Fibroblast of skin of right quadriceps (primary cell): ENCODE results near the gene CMAS.
"Not testable (repeated sequence)": the region's sequence is repeated elsewhere in the genome, so short reads cannot be mapped to it uniquely, and the experiment has no call there.

Source experiments
- DNase-seq: peaks from one replicate; pipeline ENCODE4 v3.0.0-alpha.2; 2013

CMAS gene

DNA sequence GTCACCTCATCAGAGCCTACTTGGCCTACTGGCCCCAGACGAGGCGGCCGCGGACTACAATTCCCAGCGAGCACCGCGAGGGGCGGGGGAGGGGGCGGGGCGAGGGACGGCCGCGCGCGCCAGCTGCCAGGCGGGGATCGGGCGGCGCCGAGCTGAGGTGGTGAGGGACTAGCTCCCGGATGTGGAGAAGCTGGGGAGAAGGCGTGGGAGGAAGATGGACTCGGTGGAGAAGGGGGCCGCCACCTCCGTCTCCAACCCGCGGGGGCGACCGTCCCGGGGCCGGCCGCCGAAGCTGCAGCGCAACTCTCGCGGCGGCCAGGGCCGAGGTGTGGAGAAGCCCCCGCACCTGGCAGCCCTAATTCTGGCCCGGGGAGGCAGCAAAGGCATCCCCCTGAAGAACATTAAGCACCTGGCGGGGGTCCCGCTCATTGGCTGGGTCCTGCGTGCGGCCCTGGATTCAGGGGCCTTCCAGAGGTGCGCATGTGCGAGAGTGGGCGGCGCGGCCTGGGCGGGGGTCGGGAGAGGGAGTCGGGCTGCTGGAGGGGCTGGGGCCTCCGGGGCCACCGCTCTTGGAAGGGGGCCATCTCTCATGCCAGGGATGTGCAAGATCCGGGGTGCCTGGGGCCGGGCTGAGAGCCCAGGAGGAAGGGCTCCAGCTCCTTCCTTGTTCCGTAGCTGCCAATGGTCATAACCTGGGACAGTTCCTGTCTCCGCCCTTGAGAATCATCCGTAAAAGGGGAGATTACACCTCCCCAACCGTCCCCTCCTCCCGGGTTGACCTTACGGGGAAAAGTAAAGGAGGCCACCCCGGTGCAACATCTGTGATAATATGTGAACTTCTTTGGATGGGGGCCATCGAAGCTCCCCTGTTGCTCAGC, at the start of gene CMAS:
Gene CMAS, plus strand, starts transcription at position 129 of the 878 bp plus-strand sequence. Its CDS starts 86 bp downstream, at position 215.
- DNase-seq, result peak; percentile 71

DNA sequence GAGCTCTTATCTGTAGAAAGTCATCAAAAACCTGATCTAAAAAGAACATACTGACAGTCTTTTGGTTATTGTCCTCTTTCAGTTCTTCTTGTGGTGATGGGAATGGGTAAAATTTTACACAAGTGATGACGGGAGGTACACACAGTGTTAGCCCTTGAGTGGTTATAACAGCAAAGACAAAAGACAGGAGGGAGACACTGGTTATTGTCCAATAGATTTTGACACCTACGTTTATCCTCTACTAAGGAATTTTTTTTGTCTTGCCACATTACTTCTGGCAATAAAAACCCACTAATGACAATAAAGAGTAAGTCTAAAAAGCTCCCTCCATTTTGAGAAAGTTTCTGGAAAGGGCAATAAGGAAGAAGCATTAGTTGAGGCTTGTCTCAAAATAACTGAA, 47.7 kb upstream of the CMAS start:
- DNase-seq, result no peak

DNA sequence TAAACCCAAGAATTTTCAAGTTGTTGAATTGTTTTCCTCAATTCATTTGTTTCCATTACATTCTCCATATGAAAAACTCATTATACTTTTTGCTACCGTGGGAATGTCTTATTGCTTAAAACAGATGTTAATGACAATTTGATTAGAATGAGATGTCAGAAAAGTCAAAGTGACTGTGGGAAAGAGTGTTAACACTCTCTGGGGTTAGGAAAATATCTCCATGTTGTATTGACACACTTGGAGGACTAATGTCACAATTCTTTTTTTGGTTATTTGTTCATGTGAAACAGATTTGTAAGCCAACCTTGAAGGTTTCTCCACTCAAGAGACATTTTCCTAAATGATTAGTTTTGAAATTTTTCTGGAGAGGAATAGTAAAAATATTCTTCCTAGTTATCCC, 47.2 kb upstream of the CMAS start:
- DNase-seq, result no peak

DNA sequence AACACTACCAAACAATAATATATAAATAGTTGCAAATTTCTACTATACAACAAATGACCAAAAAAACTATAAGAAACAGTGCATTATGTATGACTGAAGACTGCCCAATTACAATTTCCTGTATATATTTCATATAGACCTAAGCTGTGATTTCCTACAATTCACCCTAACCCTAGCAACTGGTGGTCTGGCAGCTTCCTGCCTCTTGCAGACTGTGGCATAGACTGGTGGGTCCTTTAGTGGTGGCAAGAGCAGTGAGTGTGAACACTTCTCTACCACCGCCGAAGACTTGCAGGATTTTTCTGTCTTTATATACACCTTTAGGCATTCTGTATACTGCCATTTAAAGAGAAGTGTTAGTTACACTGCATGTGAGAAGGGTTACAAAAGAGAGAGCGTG, 43.6 kb upstream of the CMAS start:
- no peak for DNase-seq

DNA sequence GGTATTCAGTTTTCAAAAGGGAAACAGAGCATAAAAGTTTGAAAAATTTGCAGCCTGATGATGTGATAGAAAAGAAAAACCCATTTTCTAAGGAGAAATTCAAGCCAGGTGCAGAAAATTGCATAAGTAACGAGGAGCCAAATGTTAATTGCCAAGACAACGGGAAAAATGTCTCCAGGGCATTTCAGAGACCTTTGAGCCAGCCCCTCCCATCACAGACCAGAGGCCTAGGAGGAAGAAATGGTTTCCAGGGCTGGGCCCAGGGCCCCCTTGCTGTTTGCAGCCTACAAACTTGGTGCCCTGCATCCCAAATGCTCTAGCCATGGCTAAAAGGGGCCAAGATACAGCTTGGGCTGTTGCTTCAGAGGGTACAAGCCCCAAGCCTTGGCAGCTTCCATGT, 38.2 kb upstream of the CMAS start:
- DNase-seq, result not testable (repeated sequence)

DNA sequence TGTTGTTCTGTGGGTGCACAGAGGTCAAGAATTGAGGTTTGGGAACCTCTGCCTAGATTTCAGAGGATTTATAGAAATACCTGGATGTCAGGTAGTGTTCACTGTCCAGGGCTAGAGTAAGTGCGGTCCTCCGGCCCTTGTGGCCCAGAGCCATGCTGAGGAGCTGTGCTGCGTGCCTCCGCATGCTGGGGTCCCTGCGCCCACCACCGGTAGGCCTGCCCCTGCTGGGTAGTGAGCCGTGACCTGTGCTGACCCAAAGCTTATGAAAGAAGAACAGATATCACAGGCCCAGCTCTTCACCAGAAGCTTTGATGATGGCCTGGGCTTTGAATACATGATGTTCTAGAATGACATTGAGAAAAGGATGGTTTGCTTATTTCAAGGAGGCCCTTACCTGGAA, 37.8 kb upstream of the CMAS start:
- no peak for DNase-seq

DNA sequence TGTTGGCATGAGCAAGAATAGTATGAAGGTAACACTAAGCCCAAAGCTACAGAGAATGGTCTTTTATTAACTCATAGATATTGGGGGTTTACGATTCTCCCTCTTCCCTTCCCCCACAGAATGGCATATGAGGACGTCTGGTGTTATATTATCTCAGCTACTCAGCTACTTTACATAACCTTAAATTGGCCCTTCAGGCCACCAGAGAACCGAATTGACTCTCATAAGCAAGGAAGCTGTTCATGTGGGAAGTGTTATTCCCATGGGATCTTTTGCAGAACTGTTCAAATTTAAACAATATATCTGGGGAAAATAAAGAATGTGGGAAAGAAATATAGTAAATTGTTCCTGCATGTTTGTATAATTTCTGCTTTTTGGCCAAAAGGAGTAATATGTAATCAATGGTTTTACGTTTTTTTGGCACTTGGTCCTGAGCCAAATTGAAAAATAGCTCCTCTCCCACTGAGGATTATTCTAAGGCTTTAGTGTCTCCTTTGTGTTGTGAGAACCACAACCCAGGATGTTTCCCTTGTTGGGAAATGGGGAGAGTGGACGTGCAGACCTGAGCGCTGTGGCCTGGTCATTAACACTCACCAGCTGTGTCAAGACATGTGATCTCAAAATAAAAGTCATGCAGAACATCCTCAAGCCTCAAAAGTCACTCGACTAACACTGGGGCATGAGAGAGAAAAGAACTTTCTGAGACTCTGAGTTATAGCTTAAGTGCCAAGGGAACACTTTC, 31.8 kb upstream of the CMAS start:
- DNase-seq, result no peak

DNA sequence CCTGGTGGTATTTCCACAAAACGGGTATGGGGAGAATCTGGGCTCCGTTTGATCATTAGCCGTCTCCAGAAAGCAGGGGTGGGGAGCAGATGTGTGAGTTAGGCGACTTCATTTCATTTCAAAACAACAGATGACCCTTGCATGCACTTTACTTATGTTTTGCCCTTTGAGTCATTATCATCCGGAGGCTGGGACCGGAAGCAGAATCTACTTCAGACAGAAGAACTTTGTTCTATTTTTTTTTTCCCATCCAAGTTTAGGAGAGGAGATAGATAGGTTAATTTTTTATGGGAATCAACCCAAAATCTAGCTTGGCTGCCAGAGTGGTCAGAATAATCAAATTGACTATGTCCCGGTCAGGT, 31.3 kb upstream of the CMAS start:
- no peak for DNase-seq

DNA sequence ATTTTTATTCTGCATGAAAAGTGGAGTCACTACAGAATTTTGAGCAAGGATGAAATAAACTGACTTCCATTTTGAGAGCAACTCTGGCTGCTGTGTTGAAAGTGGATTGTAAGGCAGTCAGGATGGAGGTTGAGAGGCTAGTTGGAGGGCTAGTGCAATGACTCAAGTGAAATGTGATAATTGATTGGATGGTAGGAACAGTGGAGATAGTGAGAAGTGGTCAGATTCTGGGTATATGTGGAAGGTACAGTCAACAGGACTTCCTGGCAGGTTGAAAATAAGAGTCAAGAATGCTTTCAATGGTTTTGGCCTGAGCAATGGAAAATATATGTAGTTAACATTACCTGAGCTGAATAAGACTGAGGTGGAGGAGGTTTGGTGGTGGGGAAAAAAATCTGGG, 29.0 kb upstream of the CMAS start:
- DNase-seq, result no peak

DNA sequence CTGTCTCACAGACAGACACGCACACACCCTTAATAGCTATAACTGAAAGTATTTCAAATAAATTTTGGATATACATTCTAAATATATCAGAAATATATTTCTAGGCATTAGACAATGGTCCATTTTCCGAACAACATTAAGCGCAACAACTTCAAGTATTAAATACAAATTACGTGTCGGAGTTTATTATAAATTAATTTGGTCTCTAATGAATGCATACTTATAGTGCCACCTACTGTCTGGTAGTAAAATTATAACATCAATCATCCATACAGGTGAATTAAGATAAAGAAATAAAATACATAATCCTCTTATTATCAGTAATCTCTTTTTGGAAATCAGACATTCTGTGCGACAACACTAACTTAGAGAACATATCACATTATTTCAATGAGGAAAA, 27.2 kb upstream of the CMAS start:
- DNase-seq, result peak; percentile 2

DNA sequence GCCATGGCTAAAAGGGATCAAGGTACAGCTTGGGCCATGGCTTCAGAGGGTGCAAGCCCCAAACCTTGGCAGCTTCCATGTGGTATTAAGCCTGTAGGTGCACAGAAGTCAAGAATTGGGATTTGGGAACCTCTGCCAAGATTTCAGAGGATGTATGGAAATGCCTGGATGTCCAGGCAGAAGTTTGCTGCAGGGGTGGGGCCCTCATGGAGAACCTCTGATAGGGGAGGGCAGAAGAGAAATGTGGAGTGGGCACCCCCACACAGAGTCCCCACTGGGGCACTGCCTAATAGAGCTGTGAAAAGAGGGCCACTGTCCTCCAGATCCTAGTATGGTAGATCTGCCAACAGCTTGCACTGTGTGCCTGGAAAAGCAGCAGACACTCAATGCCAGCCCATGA, 22.5 kb upstream of the CMAS start:
- DNase-seq, result not testable (repeated sequence)

DNA sequence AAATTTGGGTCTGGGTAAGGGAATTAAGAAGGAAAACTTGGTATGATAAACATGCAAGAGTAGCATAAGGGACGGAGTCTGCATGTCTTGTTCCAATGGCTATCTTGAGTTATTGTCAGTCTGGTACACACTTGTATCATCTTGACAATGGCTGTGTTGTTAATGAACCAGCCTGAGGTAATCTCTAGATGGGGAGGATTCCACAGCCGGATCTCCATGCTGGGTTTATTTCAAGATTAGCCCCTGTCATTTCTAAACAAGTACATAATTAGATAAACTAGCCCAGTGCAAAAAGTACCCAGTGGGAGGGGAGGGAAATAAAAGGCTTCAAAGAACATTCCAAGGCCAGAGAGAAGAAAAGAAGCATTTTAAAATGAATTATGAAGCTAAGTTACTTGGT, 16.5 kb upstream of the CMAS start:
- DNase-seq, result no peak

DNA sequence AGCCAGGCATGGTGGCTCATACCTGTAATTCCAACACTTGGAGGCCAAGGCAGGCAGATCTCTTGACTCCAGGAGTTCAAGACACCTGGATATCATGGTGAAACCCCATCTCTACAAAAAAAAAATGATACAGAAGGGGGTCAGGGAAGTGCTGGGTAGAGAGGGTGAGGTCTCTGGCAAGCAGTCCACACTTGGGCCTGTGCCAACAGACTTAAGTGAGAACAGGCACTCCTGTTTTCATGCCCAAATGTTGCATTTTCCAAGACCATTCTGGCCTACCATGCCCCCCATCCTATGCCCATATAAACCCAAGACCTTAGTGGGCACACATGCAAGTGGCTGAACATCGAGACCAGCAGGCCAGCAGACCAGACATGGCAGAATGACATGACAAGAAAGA, 16.0 kb upstream of the CMAS start:
- DNase-seq, result no peak

DNA sequence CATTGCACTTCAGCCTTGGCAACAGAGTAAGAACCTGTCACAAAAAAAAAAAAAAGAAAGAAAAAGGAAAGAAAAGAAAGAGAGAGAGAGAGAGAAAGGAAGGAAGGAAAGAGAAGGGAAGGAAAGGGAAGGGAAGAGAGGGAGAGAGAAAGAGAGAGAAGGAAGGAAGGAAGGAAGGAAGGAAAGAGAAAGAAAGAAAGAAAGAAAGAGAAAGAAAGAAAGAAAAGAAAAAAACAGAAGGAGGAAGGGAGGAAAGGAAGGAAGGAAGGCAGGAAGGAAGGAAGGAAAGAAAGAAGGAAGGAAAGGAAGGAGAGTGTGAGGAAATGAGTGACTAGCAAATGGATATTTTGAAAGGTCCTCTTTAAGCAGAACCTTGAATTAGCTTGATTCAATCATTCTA, 13.3 kb upstream of the CMAS start:
- no peak for DNase-seq

DNA sequence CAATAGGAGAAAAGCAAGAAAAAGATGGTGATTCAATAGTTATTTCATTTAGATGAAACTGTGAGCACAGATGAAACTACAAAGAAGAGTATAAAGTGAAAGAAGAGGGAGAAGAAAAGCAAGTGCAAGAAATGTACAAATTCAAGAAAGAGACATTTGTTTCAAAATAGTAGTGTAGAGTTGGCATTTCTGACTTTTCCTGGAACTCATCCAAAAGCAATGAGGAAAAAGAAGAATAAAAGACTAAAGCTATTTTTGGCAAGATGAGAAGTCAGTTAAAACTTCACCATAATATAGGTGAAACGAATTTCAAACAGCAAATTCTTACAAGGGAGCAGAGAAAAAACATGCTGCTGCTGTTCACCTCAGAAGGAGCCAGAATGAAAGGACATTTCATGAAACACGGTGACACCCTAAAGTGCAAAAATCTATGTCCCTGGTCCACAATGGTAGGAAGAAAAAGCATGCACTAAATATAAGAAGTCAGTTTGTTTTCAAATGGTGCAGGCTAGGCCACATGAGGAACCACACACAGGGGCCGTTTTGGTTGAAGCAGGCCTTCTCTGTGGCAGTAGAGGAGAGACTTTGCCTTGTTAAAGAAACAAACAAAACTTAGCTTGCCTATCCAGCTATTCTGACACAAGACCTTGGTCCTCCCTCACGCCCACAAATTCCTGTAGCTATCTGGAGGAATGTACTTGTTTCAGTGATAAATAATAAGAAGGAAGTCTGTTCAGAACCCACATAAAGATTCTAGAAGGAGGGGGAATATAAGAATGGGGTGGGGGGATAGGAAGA, 11.1 kb upstream of the CMAS start:
- DNase-seq, result no peak

DNA sequence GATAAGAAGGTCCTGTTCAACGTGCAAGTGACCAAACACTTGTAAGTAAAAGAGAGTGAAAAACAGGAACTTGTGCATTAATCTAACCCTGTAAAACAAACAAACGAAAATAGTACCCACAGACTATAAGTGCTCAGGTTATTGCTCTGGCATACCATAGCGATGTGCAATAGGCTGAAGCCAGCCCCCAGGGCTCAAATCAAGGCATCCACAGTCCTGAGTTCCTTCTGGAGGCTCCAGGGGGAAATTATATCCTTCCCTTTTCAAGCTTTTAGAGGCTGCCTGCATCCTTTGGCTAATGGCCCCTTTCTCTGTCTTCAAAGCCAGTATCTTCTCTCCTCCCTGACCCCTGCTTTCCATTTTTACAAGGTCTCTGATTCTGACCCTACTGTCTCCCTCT, 8.1 kb upstream of the CMAS start:
- no peak for DNase-seq

DNA sequence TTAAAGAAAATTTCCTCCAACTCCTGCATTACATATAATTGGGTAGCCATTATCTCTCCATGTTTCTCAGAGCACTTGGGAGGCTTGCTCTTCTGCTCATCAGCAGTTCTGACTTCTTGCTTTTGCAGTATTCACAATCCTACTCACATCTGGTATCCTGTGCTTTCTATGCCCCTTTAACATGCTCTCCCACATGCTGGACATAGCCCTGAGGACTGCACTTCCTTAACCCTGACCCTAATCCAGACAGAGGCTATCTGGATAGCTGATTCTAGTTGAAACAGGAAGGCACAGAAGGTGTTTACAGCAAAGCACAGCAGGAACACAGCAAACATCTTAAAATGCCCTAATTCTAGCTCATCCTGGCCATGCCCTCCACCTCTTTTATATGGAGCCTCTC, 7.3 kb upstream of the CMAS start:
- no peak for DNase-seq

DNA sequence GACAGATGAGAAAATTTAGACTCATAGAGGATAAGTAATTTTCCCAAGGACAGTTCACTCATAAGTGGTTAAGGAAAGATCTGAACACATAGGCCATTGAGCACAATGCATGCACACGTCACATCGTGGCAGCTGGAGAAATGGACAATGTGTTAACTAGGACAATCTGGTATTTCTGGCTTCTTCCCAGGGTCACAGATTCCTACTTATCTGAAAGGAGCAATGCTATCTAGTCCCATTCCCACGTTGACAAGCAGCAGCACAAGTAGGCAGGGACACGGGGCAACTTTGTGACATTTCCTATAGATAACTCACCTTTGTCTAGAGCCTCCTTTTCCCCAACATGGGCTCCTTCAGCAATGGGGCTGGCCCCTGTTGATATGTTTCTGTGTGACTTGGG, 6.7 kb upstream of the CMAS start:
- DNase-seq, result no peak

DNA sequence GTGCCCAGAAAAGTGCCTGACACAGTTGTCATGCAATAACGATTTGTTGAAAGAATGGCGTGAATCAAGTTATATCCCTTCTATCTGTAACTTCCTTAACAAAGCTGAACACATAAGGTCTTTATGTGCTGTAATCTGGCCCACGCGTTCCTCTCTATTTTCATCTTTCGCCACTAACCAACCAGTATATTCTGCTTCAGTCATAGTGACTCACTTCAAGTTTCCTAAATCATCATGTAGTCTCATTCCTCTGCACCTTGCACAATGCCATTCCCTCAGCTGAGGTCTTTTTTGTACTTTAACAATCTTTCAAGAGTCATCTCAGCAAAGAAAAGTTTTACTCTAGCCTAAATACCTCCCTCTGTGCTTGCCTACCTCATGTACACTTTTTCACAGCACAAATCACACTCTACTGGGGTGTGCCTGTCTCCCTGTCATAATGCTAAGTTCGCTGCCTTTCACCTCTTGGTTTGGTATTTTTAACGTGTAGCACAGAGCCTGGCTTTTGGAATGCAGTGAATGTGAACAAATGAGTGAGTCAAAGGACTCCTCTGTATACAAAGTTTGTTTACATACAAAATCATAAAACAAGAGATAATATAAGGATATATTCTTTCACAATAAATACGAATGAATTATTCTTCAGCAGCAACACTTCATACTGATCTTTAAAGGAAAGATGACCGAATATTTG, 2.9 kb upstream of the CMAS start:
- DNase-seq, result peak; percentile 19

DNA sequence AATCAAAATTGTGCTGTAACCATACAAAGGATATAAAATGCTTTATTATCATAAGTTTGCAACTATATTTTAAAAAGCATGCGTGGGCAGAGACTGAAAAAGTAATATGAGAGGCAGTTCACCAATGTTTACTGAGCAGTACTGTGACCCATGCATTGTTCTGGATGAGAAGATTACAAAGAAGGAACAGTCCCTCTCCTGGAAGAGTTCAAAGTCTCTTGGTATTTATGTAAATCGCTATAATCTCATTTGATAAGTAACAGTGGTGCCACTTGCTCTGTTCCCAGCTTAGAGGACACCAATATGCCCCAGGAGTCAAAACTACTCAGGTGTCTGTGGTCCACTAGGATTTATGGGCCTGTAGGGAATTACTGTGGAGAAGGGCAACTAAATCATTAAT, 2.1 kb upstream of the CMAS start:
- DNase-seq, result no peak

DNA sequence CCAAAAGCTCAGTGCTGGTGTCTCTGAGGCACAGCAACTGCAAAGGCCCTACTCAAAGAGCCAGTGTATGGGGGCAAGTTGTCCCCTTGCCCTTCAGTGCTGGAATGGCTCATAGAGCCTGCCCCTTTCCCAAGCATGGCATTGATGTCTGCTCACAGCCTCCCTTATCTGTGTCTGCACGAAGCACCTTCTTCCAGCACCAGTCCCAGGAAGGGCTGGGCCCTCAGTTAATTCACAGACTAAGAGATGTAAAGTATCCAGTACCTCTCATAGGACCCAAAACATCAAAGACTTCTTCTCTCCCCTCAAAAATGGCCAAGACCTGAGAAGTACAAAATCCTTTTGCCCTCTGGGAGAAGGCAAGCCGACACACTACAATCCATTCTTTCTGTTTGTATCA, 1.6 kb upstream of the CMAS start:
- DNase-seq, result no peak

DNA sequence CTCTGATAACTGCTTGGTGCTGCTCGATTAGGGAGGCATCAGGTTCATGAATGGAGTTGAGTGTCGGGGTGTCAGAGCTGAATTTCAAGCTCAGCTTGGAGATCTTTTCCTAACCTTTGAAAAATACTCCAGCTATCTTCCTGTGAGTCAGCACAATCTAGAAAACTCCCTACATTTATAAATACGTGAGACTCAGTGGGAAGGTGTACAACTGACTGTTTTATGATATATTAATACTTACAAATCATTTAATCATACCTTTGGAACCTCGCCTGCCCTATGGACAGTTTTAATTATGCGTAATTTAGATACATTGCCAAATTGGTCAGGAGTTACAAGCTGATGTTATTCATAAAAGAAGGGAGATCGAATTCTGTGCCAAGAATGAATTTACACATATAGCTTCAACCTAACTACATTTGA, 961 bp downstream of the CMAS start:
- DNase-seq, result no peak

DNA sequence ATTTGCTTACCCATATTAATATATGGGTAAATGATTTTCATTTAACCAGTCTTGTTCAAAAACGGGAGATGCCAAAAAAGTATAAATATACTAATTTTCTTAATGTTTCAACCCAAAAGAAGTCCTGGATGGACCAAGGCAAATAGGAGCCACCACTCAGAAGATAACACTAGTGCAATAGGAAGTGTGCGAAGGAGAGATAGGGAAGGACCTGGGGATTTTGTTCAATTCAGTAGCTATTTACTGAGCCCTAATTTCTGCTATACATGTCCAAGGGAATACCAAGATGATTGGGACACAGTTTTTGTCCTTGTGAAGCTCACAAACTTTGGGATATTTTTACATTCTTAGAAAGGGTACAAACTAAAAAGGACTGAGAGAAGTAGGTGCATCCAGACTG, 1.5 kb downstream of the CMAS start:
- no peak for DNase-seq
